Astrocyte (in vitro differentiated cells and primary cell): ENCODE results near the gene VGLL2. TPM values are rescaled to one million over a fixed set of nuclear protein-coding genes. Genes with fewer than 3 reads are reported as not detected.
A peak's percentile ranks its signal among the peaks of the same experiment; 100 is the strongest.

Experiments
- DNase-seq: peaks from one replicate; pipeline ENCODE4 v3.0.0-alpha.2; 2010; ENCODE audit warnings: low read depth
- FAIRE-seq: peaks from 2 replicates; lab custom pipeline; 2011; peaks lifted over from hg19 to GRCh38; lab: Jason Lieb, UNC
- H2AFZ ChIP-seq: 2 replicates; pipeline ENCODE4 v1.6.0; 2012; ENCODE audit warnings: low read depth, low read length, inconsistent platforms
- H3K27ac ChIP-seq: 2 replicates; pipeline ENCODE4 v1.5.1; 2011; ENCODE audit warnings: low read depth, low read length, inconsistent platforms
- H3K27me3 ChIP-seq: 2 replicates; pipeline ENCODE4 v1.6.0; 2011; ENCODE audit warnings: low read length, inconsistent platforms; ENCODE audit not compliant: insufficient read depth
- H3K36me3 ChIP-seq: 2 replicates; pipeline ENCODE4 v1.5.1; 2011; ENCODE audit warnings: low read length, inconsistent platforms; ENCODE audit not compliant: insufficient read depth
- H3K4me1 ChIP-seq: 2 replicates; pipeline ENCODE4 v1.5.1; 2011; ENCODE audit warnings: low read length, inconsistent platforms; ENCODE audit not compliant: insufficient read depth
- H3K4me2 ChIP-seq: 2 replicates; pipeline ENCODE4 v1.6.0; 2012; ENCODE audit warnings: low read length, inconsistent platforms
- H3K4me3 ChIP-seq: 2 replicates; pipeline ENCODE4 v1.5.1; 2011; ENCODE audit warnings: low read depth, mild to moderate bottlenecking, low read length, inconsistent platforms; ENCODE audit not compliant: insufficient read depth
- H3K79me2 ChIP-seq: 2 replicates; pipeline ENCODE4 v1.6.0; 2012; ENCODE audit warnings: mild to moderate bottlenecking, low read length, inconsistent platforms; ENCODE audit not compliant: insufficient read depth
- H3K9ac ChIP-seq: 2 replicates; pipeline ENCODE4 v1.6.0; 2012; ENCODE audit warnings: mild to moderate bottlenecking, low read length, inconsistent platforms
- H3K9me3 ChIP-seq: 2 replicates; pipeline ENCODE4 v1.5.1; 2012; ENCODE audit warnings: low read depth, mild to moderate bottlenecking, low read length, inconsistent platforms; ENCODE audit not compliant: insufficient read depth
- H4K20me1 ChIP-seq: 2 replicates; pipeline ENCODE4 v1.6.0; 2012; ENCODE audit warnings: low read length, inconsistent platforms; ENCODE audit not compliant: insufficient read depth
- H3K27ac Mint-ChIP-seq: one replicate; pipeline ENCODE4 v1.8.0; 2021; ENCODE audit warnings: mild to moderate bottlenecking, mixed read lengths; ENCODE audit not compliant: unreplicated experiment
- H3K27me3 Mint-ChIP-seq: one replicate; pipeline ENCODE4 v1.8.0; 2021; ENCODE audit warnings: low read depth, mixed read lengths; ENCODE audit not compliant: unreplicated experiment
- H3K36me3 Mint-ChIP-seq: one replicate; pipeline ENCODE4 v1.8.0; 2021; ENCODE audit warnings: low read depth, mixed read lengths; ENCODE audit not compliant: unreplicated experiment
- H3K4me1 Mint-ChIP-seq: one replicate; pipeline ENCODE4 v1.8.0; 2021; ENCODE audit warnings: low read depth, mixed read lengths; ENCODE audit not compliant: unreplicated experiment
- H3K4me3 Mint-ChIP-seq: one replicate; pipeline ENCODE4 v1.8.0; 2021; ENCODE audit warnings: mild to moderate bottlenecking, moderate library complexity, mixed read lengths; ENCODE audit not compliant: unreplicated experiment
- H3K9me3 Mint-ChIP-seq: one replicate; pipeline ENCODE4 v1.8.0; 2021; ENCODE audit warnings: mild to moderate bottlenecking, mixed read lengths; ENCODE audit not compliant: unreplicated experiment
- CTCF ChIP-seq: IDR thresholded peaks from 2 replicates; pipeline ENCODE4 v1.5.1; 2011; ENCODE audit warnings: low read depth, mild to moderate bottlenecking, inconsistent platforms, low read length, moderate library complexity; ENCODE audit not compliant: insufficient read depth
- EZH2 ChIP-seq: IDR thresholded peaks from 2 replicates; pipeline ENCODE4 v1.6.1; 2012; ENCODE audit warnings: mild to moderate bottlenecking, low read length, inconsistent platforms; ENCODE audit not compliant: insufficient read depth
- total RNA-seq: library from RNA; stranded (reverse); gene quantifications from 2 replicates; pipeline ENCODE4 v1.2.1, GENCODE V29; 2021

The VGLL2 gene
- total RNA-seq, 1 donor from 2014 or later, result 1.7 TPM

DNA sequence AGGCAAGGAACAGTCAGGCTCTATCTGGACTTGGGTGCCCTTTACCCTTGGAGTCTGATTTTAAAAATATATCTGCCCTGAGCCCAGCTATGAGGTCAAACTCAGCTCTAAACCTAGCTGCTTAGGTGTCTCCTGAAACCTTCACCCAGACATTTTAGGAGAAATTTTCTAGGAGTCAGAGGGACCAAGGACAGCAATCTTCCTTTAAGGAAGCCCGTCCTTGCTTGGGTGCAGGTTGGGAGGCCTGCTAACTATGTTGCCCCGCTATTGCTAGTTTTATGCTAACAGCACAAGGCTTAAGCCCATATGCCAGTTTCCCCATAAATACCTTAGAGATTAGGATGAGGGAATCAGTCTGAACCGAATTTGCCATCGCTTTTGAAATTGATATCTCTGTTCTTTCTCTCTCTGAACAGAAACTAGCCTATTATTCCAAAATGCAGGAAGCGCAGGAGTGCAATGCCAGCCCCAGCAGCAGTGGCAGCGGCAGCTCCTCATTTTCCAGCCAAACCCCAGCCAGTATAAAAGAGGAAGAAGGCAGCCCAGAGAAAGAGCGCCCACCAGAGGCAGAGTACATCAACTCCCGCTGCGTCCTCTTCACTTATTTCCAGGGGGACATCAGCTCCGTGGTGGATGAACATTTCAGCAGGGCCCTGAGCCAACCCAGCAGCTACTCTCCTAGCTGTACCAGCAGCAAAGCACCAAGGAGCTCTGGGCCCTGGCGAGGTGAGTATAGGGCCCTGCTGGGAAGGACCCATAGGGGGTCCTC lies 2.6 kb downstream of the VGLL2 start:
- H3K36me3 Mint-ChIP-seq, result peaks cover 2% of the 10 kb centered on the region
- DNase-seq (no peak), FAIRE-seq (no peak)
- H3K4me3 Mint-ChIP-seq, result no peak overlapping the region
- no peak for TF ChIP-seq EZH2
- TF ChIP-seq CTCF, result no peak
- peaks cover 4% of the 10 kb centered on the region for H3K9me3 Mint-ChIP-seq
- no peak overlapping the region for H2AFZ ChIP-seq
- peaks cover 87% of the 10 kb centered on the region for H3K27me3 Mint-ChIP-seq
- H3K9ac ChIP-seq, result no peak overlapping the region
- H3K4me1 Mint-ChIP-seq, result peaks cover 8% of the 10 kb centered on the region
- H3K9me3 ChIP-seq, result no peaks in the 10 kb centered on the region
- no peak overlapping the region for H3K27ac ChIP-seq
- no peak overlapping the region for H3K4me2 ChIP-seq
- no peaks in the 10 kb centered on the region for H3K36me3 ChIP-seq
- peaks cover 96% of the 10 kb centered on the region for H3K27me3 ChIP-seq
- H3K4me3 ChIP-seq, result no peak overlapping the region
- peaks cover 11% of the 10 kb centered on the region for H3K4me1 ChIP-seq
- H4K20me1 ChIP-seq, result peaks cover 3% of the 10 kb centered on the region
- H3K79me2 ChIP-seq, result no peaks in the 10 kb centered on the region
- H3K27ac Mint-ChIP-seq, result no peak overlapping the region

GRCh38 chr6:117268924-117269323 lies 3.6 kb downstream of the VGLL2 start:
- Histone ChIP-seq H3K79me2 (no peaks in the 10 kb centered on the region), H3K27me3 (peaks cover 96% of the 10 kb centered on the region), H3K36me3 (no peaks in the 10 kb centered on the region), H2AFZ (no peak overlapping the region), H3K9me3 (no peaks in the 10 kb centered on the region), H3K4me1 (peaks cover 11% of the 10 kb centered on the region), H4K20me1 (peaks cover 3% of the 10 kb centered on the region), H3K4me2 (no peak overlapping the region), H3K4me3 (no peak overlapping the region), H3K27ac (no peak overlapping the region), H3K9ac (no peak overlapping the region)
- DNase-seq (no peak), FAIRE-seq (no peak)
- TF ChIP-seq CTCF, result no peak
- TF ChIP-seq EZH2, result no peak
- peaks cover 2% of the 10 kb centered on the region for H3K36me3 Mint-ChIP-seq
- no peak overlapping the region for H3K27ac Mint-ChIP-seq
- no peak overlapping the region for H3K4me3 Mint-ChIP-seq
- peaks cover 4% of the 10 kb centered on the region for H3K9me3 Mint-ChIP-seq
- H3K27me3 Mint-ChIP-seq, result peaks cover 84% of the 10 kb centered on the region
- peaks cover 8% of the 10 kb centered on the region for H3K4me1 Mint-ChIP-seq

- no peak for FAIRE-seq
- Mint-ChIP-seq H3K9me3 (peaks cover 2% of the 10 kb centered on the region), H3K4me1 (peaks cover 8% of the 10 kb centered on the region), H3K27ac (no peak overlapping the region), H3K36me3 (no peaks in the 10 kb centered on the region), H3K27me3 (peaks cover 84% of the 10 kb centered on the region), H3K4me3 (peak overlapping the region; percentile 70)
- peaks cover 9% of the 10 kb centered on the region for H3K4me1 ChIP-seq
- H3K27me3 ChIP-seq, result peaks cover 96% of the 10 kb centered on the region
- H4K20me1 ChIP-seq, result peaks cover 3% of the 10 kb centered on the region
- no peaks in the 10 kb centered on the region for H3K36me3 ChIP-seq
- H3K4me2 ChIP-seq, result peak overlapping the region; percentile 70
- TF ChIP-seq EZH2, result no peak
- TF ChIP-seq CTCF, result no peak
- H3K4me3 ChIP-seq, result no peak overlapping the region
- H3K27ac ChIP-seq, result no peak overlapping the region
- H3K9me3 ChIP-seq, result no peaks in the 10 kb centered on the region
- no peak overlapping the region for H3K9ac ChIP-seq
- H3K79me2 ChIP-seq, result no peaks in the 10 kb centered on the region
- DNase-seq, result no peak
- H2AFZ ChIP-seq, result no peak overlapping the region
These were observed 4.3 kb downstream of the VGLL2 start for GRCh38 chr6:117269638-117270054.
